ENCODE data around the gene SMC5. TPM values are rescaled to one million over a fixed set of nuclear protein-coding genes. Genes with fewer than 3 reads are reported as not detected.

SMC5 gene
- total and polyA plus RNA-seq, 2 of the 8 experiments (the other 6 are each of a cell fraction or from before 2014, with no cell fraction given): 4.5 to 22.6 TPM

GRCh38 chr9:70363760-70364159 is 105.0 kb downstream of the SMC5 start:
- Histone ChIP-seq H2BK5ac (ENCODE audit: low read depth, low read length) (no peak overlapping the region), H3K27me3 (replicated peaks in 1 of 4; ENCODE audit: control insufficient read depth in 3 of 4, extremely low read depth in 1 of 4, insufficient read depth in 3 of 4, low read length in 3 of 4) (peaks cover 0 to 1% (median 0%) of the 10 kb centered on the region in 4 experiments; a peak in 1 of 7 replicates), H3K36me3 (ENCODE audit: control insufficient read depth in 2 of 4, insufficient read depth in 4 of 4, low read length in 3 of 4) (no peaks in the 10 kb centered on the region), H2AFZ (ENCODE audit: low read length) (no peak overlapping the region), H3K14ac (ENCODE audit: insufficient read length) (no peak overlapping the region), H3K4me2 (ENCODE audit: insufficient read depth in 1 of 2, low read depth in 2 of 2, low read length in 2 of 2) (no peak overlapping the region), H3K9ac (replicated peaks in 1 of 4; ENCODE audit: extremely low read depth in 1 of 4, low read depth in 3 of 4, low read length in 3 of 4) (no peak overlapping the region), H4K5ac (ENCODE audit: insufficient read length, low read depth, low read length) (no peak overlapping the region), H2BK120ac (replicated peaks; ENCODE audit: low read depth, low read length) (no peak overlapping the region), H4K91ac (replicated peaks; ENCODE audit: insufficient read length, low read length) (no peak overlapping the region), H3K23ac (ENCODE audit: insufficient read length) (no peak overlapping the region), H3K4ac (replicated peaks; ENCODE audit: insufficient read length, low read depth, low read length) (no peak overlapping the region), H3K4me1 (replicated peaks in 1 of 4; ENCODE audit: control insufficient read depth in 3 of 4, insufficient read depth in 4 of 4, low read length in 3 of 4) (no peaks in the 10 kb centered on the region), H3K27ac (ENCODE audit: low read depth, low read length) (no peak overlapping the region), H2BK20ac (ENCODE audit: low read length) (no peak overlapping the region), H3K79me2 (ENCODE audit: control insufficient read depth in 1 of 2, insufficient read depth in 2 of 2, low read length in 2 of 2) (no peaks in the 10 kb centered on the region), H4K8ac (ENCODE audit: extremely low read depth, insufficient read depth, low read length) (no peak overlapping the region), H2BK12ac (ENCODE audit: low read depth, low read length) (no peak overlapping the region), H3K18ac (ENCODE audit: extremely low read depth, low read length) (no peak overlapping the region), H2AK5ac (ENCODE audit: low read depth, low read length) (no peak overlapping the region), H4K20me1 (replicated peaks in 1 of 2; ENCODE audit: control insufficient read depth in 1 of 2, insufficient read depth in 2 of 2, low read length in 2 of 2) (no peaks in the 10 kb centered on the region), H2BK15ac (ENCODE audit: low read length) (no peak overlapping the region), H3K56ac (replicated peaks; ENCODE audit: insufficient read length, low read depth, low read length) (no peak overlapping the region), H3K23me2 (ENCODE audit: low read depth, low read length) (no peaks in the 10 kb centered on the region), H3K79me1 (ENCODE audit: low read depth, low read length) (no peaks in the 10 kb centered on the region), H3K9me3 (ENCODE audit: insufficient read depth in 2 of 2, low read depth in 1 of 2, low read length in 1 of 2) (no peaks in the 10 kb centered on the region), H3K4me3 (ENCODE audit: extremely low read depth in 1 of 4, insufficient read depth in 2 of 4, low read depth in 3 of 4, low read length in 4 of 4) (no peak overlapping the region)
- 95% methylated on average over 7 of the region's 7 CpGs; no CpG with 5 or more reads in 1 of the 2 experiments for WGBS, 2 experiments (ENCODE audit: extremely low coverage in 1 of 2, insufficient coverage in 1 of 2, insufficient read length in 1 of 2, insufficient replicate concordance in 2 of 2, low coverage in 1 of 2, low lambda C conversion rate in 2 of 2, missing lambda C conversion rate in 1 of 2)
- CTCF ChIA-PET (ENCODE audit: partially characterized antibody): interaction anchor here (0.7 to 1.1 kb wide), 3 partner anchors 23 to 239 kb away, joined by 3 to 4 read pairs (median 3); no protein-coding TSS in a partner anchor
- DNase-seq (ENCODE audit: low read depth in 1 of 2, low spot score in 2 of 2) (no peak), FAIRE-seq (no peak)
- TF ChIP-seq CTBP2 (IDR thresholded peaks at IDR 0.05; ENCODE audit: borderline replicate concordance, insufficient read depth, insufficient read length, low read length): no peak
- TF ChIP-seq, protein P1, sequence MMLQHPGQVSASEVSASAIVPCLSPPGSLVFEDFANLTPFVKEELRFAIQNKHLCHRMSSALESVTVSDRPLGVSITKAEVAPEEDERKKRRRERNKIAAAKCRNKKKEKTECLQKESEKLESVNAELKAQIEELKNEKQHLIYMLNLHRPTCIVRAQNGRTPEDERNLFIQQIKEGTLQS (IDR thresholded peaks at IDR 0.05; ENCODE audit: insufficient read depth, low read depth, low read length): no peak
- TF ChIP-seq CHD2 (IDR thresholded peaks at IDR 0.05; ENCODE audit: low read length): no peak
- no peak for TF ChIP-seq TAF1 (IDR thresholded peaks at IDR 0.05; ENCODE audit: low read depth, low read length)
- no peak for TF ChIP-seq PHF8 (conservative IDR thresholded peaks at IDR 0.05; ENCODE audit: low read depth, low read length)
- TF ChIP-seq POLR2A (IDR thresholded peaks at IDR 0.05; ENCODE audit: control extremely low read depth in 1 of 2, low read depth in 2 of 2, low read length in 2 of 2): no peak
- POLR2A ChIA-PET (ENCODE audit: partially characterized antibody): interaction anchor here (1.1 kb wide), 1 partner anchor 103 kb away, joined by 3 read pairs; no protein-coding TSS in a partner anchor
